Lower leg skin (tissue), 3 donors: Measurements from ENCODE around the gene ATP7B.

ENCODE experiments used
- CTCF ChIP-seq, 3 donors: fragments of 450-650 bp; IDR thresholded peaks; one replicate each; pipeline ENCODE4 v1.5.1; 2016; ENCODE audit warnings: antibody characterized with exemption in 3 of 3, mild to moderate bottlenecking in 3 of 3, moderate library complexity in 2 of 3
- POLR2A ChIP-seq, 2 donors: fragments of 450-650 bp; IDR thresholded peaks; one replicate each; pipeline ENCODE4 v1.6.1; 2016 to 2017; ENCODE audit warnings: antibody characterized with exemption in 2 of 2, mild to moderate bottlenecking in 1 of 2, moderate library complexity in 1 of 2

- TF ChIP-seq CTCF (IDR thresholded peaks at IDR 0.05) (no peak), POLR2A (IDR thresholded peaks at IDR 0.05) (no peak)
These were observed 79.0 kb downstream of the ATP7B start for GRCh38 chr13:51932231-51932630.
